OCI-LY1 (cell line): Measurements from ENCODE around the gene ODAD4.

Experiments used
- H2AFZ ChIP-seq: fragments of 200-600 bp; sonication (generic), shearing (Covaris generic); 2 replicates; pipeline ENCODE4 v1.6.0; 2014; ENCODE audit warnings: antibody characterized with exemption, mild to moderate bottlenecking, low read length
- H3F3A ChIP-seq: fragments of 200-600 bp; sonication (generic), shearing (Covaris generic); 2 replicates; pipeline ENCODE4 v1.6.0; 2014; ENCODE audit warnings: mild to moderate bottlenecking, antibody characterized with exemption, low read length, moderate library complexity; ENCODE audit not compliant: insufficient read depth
- H3K27ac ChIP-seq: fragments of 200-600 bp; sonication (generic); 2 replicates; pipeline ENCODE4 v1.5.1; 2014; ENCODE audit warnings: low read length, mixed run types, mild to moderate bottlenecking, low read depth; ENCODE audit not compliant: poor library complexity, severe bottlenecking
- H3K27me3 ChIP-seq: fragments of 200-600 bp; sonication (generic); 2 replicates; pipeline ENCODE4 v1.6.0; 2014; ENCODE audit warnings: antibody characterized with exemption, mild to moderate bottlenecking, low read length, moderate library complexity; ENCODE audit not compliant: insufficient read depth
- H3K36me3 ChIP-seq: fragments of 200-600 bp; sonication (generic); 2 replicates; pipeline ENCODE4 v1.6.1; 2014; ENCODE audit warnings: mild to moderate bottlenecking, antibody characterized with exemption, low read length, moderate library complexity, mixed read lengths; ENCODE audit not compliant: insufficient read depth
- H3K4me1 ChIP-seq: fragments of 200-600 bp; sonication (generic); 2 replicates; pipeline ENCODE4 v1.5.1; 2014; ENCODE audit warnings: mild to moderate bottlenecking, low read length, moderate library complexity; ENCODE audit not compliant: insufficient read depth, severe bottlenecking
- H3K4me2 ChIP-seq: fragments of 200-600 bp; sonication (generic), shearing (Covaris generic); 2 replicates; pipeline ENCODE4 v1.6.1; 2014; ENCODE audit warnings: low read length
- H3K4me3 ChIP-seq: fragments of 200-600 bp; sonication (generic); 2 replicates; pipeline ENCODE4 v1.5.1; 2014; ENCODE audit warnings: low read length, low read depth, mild to moderate bottlenecking, mixed read lengths; ENCODE audit not compliant: poor library complexity, severe bottlenecking
- H3K79me2 ChIP-seq: fragments of 200-600 bp; shearing (Covaris generic); 2 replicates; pipeline ENCODE4 v1.6.1; 2016; ENCODE audit warnings: mixed run types, low read length, mixed read lengths; ENCODE audit not compliant: insufficient read depth
- H3K9ac ChIP-seq: fragments of 200-600 bp; sonication (generic), shearing (Covaris generic); 2 replicates; pipeline ENCODE4 v1.6.1; 2014; ENCODE audit warnings: mild to moderate bottlenecking, low read length, mixed read lengths
- H3K9me2 ChIP-seq: fragments of 200-600 bp; sonication (generic), shearing (Covaris generic); 2 replicates; pipeline ENCODE4 v1.6.1; 2014; ENCODE audit warnings: low read depth, mild to moderate bottlenecking, low read length, mixed read lengths
- H3K9me3 ChIP-seq: fragments of 200-600 bp; shearing (Covaris generic); 2 replicates; pipeline ENCODE4 v1.6.1; 2014; ENCODE audit warnings: low read length, mixed read lengths
- H4K20me1 ChIP-seq: fragments of 200-600 bp; sonication (generic), shearing (Covaris generic); 2 replicates; pipeline ENCODE4 v1.6.0; 2016; ENCODE audit warnings: mild to moderate bottlenecking, low read length; ENCODE audit not compliant: insufficient read depth
- CTCF ChIP-seq: fragments of 200-600 bp; sonication (generic), shearing (Covaris generic); IDR thresholded peaks from 2 replicates; pipeline ENCODE4 v1.5.1; 2017; ENCODE audit warnings: mild to moderate bottlenecking, antibody characterized with exemption, low read length, moderate library complexity, mixed read lengths
- EZH2 ChIP-seq: fragments of 200-600 bp; sonication (generic), shearing (Covaris generic); IDR thresholded peaks from 2 replicates; pipeline ENCODE4 v1.8.0; 2017; ENCODE audit warnings: borderline replicate concordance, mixed run types, mild to moderate bottlenecking, antibody characterized with exemption, low read length, moderate library complexity, mixed read lengths

ODAD4 gene

DNA sequence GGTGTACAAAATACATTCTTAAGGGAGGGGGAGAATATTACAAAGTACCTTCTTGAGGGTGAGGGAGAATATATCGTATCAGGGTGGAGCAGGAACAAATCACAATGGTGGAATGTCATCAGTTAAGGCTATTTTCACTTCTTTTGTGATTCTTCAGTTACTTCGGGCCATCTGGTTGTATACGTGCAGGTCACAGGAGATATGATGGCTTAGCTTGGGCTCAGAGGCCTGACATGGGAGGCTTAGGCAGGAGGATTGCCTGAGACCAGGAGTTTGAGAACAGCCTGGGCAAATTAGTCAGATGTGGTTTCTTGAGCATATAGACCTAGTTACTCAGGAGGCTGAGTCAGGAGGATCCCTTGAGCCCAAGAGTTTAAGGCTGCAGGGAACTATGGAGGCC lies 13.1 kb downstream of the ODAD4 start:
- H3K79me2 ChIP-seq, result no peaks in the 10 kb centered on the region
- H3K9me3 ChIP-seq, result no peaks in the 10 kb centered on the region
- H3K4me2 ChIP-seq, result no peak overlapping the region
- H3F3A ChIP-seq, result no peaks in the 10 kb centered on the region
- H3K27ac ChIP-seq, result no peak overlapping the region
- no peak overlapping the region for H2AFZ ChIP-seq
- H3K27me3 ChIP-seq, result no peaks in the 10 kb centered on the region
- TF ChIP-seq CTCF (no peak), EZH2 (no peak)
- no peaks in the 10 kb centered on the region for H4K20me1 ChIP-seq
- no peaks in the 10 kb centered on the region for H3K36me3 ChIP-seq
- no peak overlapping the region for H3K9ac ChIP-seq
- no peak overlapping the region for H3K4me3 ChIP-seq
- H3K9me2 ChIP-seq, result no peaks in the 10 kb centered on the region
- no peaks in the 10 kb centered on the region for H3K4me1 ChIP-seq

DNA sequence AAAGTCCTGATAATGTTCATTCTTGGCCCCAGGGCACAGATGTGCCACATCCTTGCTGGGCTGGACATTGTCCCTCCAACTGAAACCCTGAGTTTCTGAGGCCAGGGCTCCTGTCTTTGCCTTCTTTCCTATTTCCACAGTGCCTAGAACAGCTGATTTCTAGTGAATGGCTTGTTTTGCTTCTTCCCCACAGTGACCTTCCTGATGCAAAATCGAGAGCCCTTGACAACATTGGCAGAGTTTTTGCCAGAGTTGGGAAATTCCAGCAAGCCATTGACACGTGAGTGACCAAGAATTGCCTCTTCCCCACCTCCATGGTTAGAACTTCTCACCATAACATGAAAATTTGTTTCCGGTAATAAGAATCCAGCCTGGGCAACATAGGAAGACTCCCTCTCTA lies 14.5 kb downstream of the ODAD4 start:
- Histone ChIP-seq H3K4me1 (no peaks in the 10 kb centered on the region), H3K9me3 (no peaks in the 10 kb centered on the region), H3K4me2 (no peak overlapping the region), H3K36me3 (no peaks in the 10 kb centered on the region), H2AFZ (no peak overlapping the region), H3K4me3 (no peak overlapping the region), H3K79me2 (no peaks in the 10 kb centered on the region), H3K9ac (no peak overlapping the region), H3F3A (no peaks in the 10 kb centered on the region), H4K20me1 (no peaks in the 10 kb centered on the region), H3K27ac (no peak overlapping the region), H3K27me3 (no peaks in the 10 kb centered on the region), H3K9me2 (no peaks in the 10 kb centered on the region)
- TF ChIP-seq CTCF (no peak), EZH2 (no peak)

- no peak overlapping the region for H3K27ac ChIP-seq
- no peak overlapping the region for H3K4me2 ChIP-seq
- no peaks in the 10 kb centered on the region for H3F3A ChIP-seq
- H3K27me3 ChIP-seq, result no peaks in the 10 kb centered on the region
- no peaks in the 10 kb centered on the region for H3K9me2 ChIP-seq
- H3K36me3 ChIP-seq, result no peaks in the 10 kb centered on the region
- H3K4me1 ChIP-seq, result no peaks in the 10 kb centered on the region
- no peaks in the 10 kb centered on the region for H4K20me1 ChIP-seq
- H3K79me2 ChIP-seq, result no peaks in the 10 kb centered on the region
- no peak overlapping the region for H3K9ac ChIP-seq
- H2AFZ ChIP-seq, result no peak overlapping the region
- TF ChIP-seq EZH2 (no peak), CTCF (no peak)
- no peaks in the 10 kb centered on the region for H3K9me3 ChIP-seq
- H3K4me3 ChIP-seq, result no peak overlapping the region
These were observed 18.5 kb downstream of the ODAD4 start for GRCh38 chr17:41948762-41949460.
